T-cell (primary cell): Measurements from ENCODE around the gene JAG2. TPM values are rescaled to one million over a fixed set of nuclear protein-coding genes. Genes with fewer than 3 reads are reported as not detected.

Source experiments
- ATAC-seq, 4 experiments: fragments of 200-7000 bp in 3 of 4; fragments of 150-1000 bp in 1 of 4; cut with Tn5 transposase; replicated peaks in 1 of 4; 1 replicate in 3 of 4; 2 replicates in 1 of 4; pipeline ENCODE4 v1.10.0; 2021; ENCODE audit warnings: moderate library complexity in 3 of 4, mild to moderate bottlenecking in 2 of 4, moderate number of reproducible peaks in 1 of 4
- CTCF ChIA-PET, 2 donors: fragments of 300-600 bp; sonication (Branson Sonifier 250); formaldehyde crosslinking; loops; one replicate each; lab custom pipeline; 2022; ENCODE audit warnings: antibody characterized with exemption in 2 of 2; lab: Charles Lee
- POLR2A ChIA-PET, 2 donors: fragments of 300-600 bp; sonication (Branson Sonifier 250); formaldehyde crosslinking; loops; one replicate each; lab custom pipeline; 2022; ENCODE audit warnings: antibody characterized with exemption in 2 of 2; lab: Charles Lee
- DNase-seq, 35 experiments: peaks; one replicate each; pipeline versions ENCODE4 v3.0.0 to v3.0.0-alpha.2; 2013 to 2023
- H3K27ac ChIP-seq: one replicate; pipeline ENCODE4 v1.5.1; 2013; ENCODE audit warnings: low read length
- H3K27me3 ChIP-seq, 2 experiments: replicated peaks in 1 of 2; 1 replicate in 1 of 2; 2 replicates in 1 of 2; pipeline versions ENCODE4 v1.6.1 to v1.7.0; 2013; ENCODE audit warnings: low read length in 1 of 2, mixed read lengths in 1 of 2; ENCODE audit not compliant: control insufficient read depth in 2 of 2, insufficient read depth in 2 of 2; ENCODE audit errors: extremely low read depth in 1 of 2
- H3K36me3 ChIP-seq, 2 donors: 1 replicate in 1 of 2; 2 replicates in 1 of 2; pipeline versions ENCODE4 v1.6.1 to v1.7.0; 2013; ENCODE audit warnings: low read length in 1 of 2; ENCODE audit not compliant: control insufficient read depth in 2 of 2, insufficient read depth in 1 of 2; ENCODE audit errors: extremely low read depth in 1 of 2
- H3K4me1 ChIP-seq, 2 experiments: 1 replicate in 1 of 2; 2 replicates in 1 of 2; pipeline versions ENCODE4 v1.6.1 to v1.7.0; 2013; ENCODE audit warnings: low read length in 2 of 2, mixed read lengths in 1 of 2; ENCODE audit not compliant: insufficient read depth in 2 of 2, control insufficient read depth in 1 of 2; ENCODE audit errors: extremely low read depth in 1 of 2
- H3K4me3 ChIP-seq, 2 donors: 1 replicate in 1 of 2; 2 replicates in 1 of 2; pipeline versions ENCODE4 v1.5.1 to v1.7.0; 2013; ENCODE audit warnings: mild to moderate bottlenecking in 2 of 2, low read length in 1 of 2, moderate library complexity in 1 of 2; ENCODE audit not compliant: control insufficient read depth in 1 of 2; ENCODE audit errors: extremely low read depth in 1 of 2
- H3K9me3 ChIP-seq: 2 replicates; pipeline ENCODE4 v1.7.0; 2013
- H3K27ac Mint-ChIP-seq, 2 donors: one replicate each; pipeline ENCODE4 v1.8.0; 2020 to 2021; ENCODE audit warnings: mild to moderate bottlenecking in 2 of 2, mixed read lengths in 2 of 2
- H3K27me3 Mint-ChIP-seq, 2 donors: one replicate each; pipeline ENCODE4 v1.8.0; 2021 to 2022; ENCODE audit warnings: mixed read lengths in 2 of 2
- H3K36me3 Mint-ChIP-seq: one replicate; pipeline ENCODE4 v1.8.0; 2021; ENCODE audit warnings: mixed read lengths
- H3K4me1 Mint-ChIP-seq, 3 donors: one replicate each; pipeline ENCODE4 v1.8.0; 2020 to 2022; ENCODE audit warnings: mixed read lengths in 3 of 3, mild to moderate bottlenecking in 1 of 3
- H3K4me3 Mint-ChIP-seq, 3 donors: one replicate each; pipeline ENCODE4 v1.8.0; 2020 to 2022; ENCODE audit warnings: mild to moderate bottlenecking in 3 of 3, mixed read lengths in 3 of 3, moderate library complexity in 3 of 3
- H3K9me3 Mint-ChIP-seq, 3 donors: one replicate each; pipeline ENCODE4 v1.8.0; 2020 to 2022; ENCODE audit warnings: mixed read lengths in 3 of 3
- WGBS: methylation state at CpG from one replicate; pipeline ENCODE4 v1.1.5; 2013; ENCODE audit warnings: missing lambda C conversion rate; ENCODE audit not compliant: insufficient coverage; 5-methylcytosine and 5-hydroxymethylcytosine counted together
- total RNA-seq, 35 experiments: library from RNA in 6 of 35; stranded (reverse) in 6 of 35; fragments of 120-200 nt in 1 of 35; gene quantifications; one replicate each; pipeline versions ENCODE4 v1.2.1 to v1.2.4 and lab custom pipeline; 2013 to 2026

Gene JAG2
- 1 to 10 TPM in 4 of 5 donors, under 1 TPM in 1; 0.76 to 1.9 (median 1.2) TPM for total RNA-seq
- 0.24 TPM for total RNA-seq (2013)
- total RNA-seq (lab: John Stamatoyannopoulos, UW), result 0.34 to 7.2 (median 1.9) reads per million in 29 experiments

- Mint-ChIP-seq H3K4me3 (peak within 1 kb of the TSS; percentile 67 to 80 (median 75)), H3K9me3 (no peaks in the 10 kb centered on the region), H3K27me3 (peaks cover 7 to 20% of the 10 kb centered on the region in 2 donors), H3K4me1 (peaks cover 9 to 24% (median 19%) of the 10 kb centered on the region in 3 donors), H3K27ac (no peak within 1 kb of the TSS), H3K36me3 (no peaks in the 10 kb centered on the region)
- Histone ChIP-seq H3K36me3 (no peaks in the 10 kb centered on the region), H3K4me3 (peak within 1 kb of the TSS in 1 of 2 donors; percentile 69), H3K27me3 (peaks cover 0 to 66% of the 10 kb centered on the region in 2 experiments), H3K27ac (no peak within 1 kb of the TSS), H3K9me3 (no peaks in the 10 kb centered on the region), H3K4me1 (peaks cover 2 to 30% of the 10 kb centered on the region in 2 experiments)
- ATAC-seq (peak; percentile 49 to 79 (median 64)), DNase-seq (peak in 28 of 35 experiments; percentile 15 to 67 (median 32))
- ChIA-PET POLR2A (no interaction called here), CTCF (interaction anchor here in 1 of 2 donors (0.6 kb wide), 1 partner anchor 183 kb away, joined by 3 read pairs; no protein-coding TSS in a partner anchor)
- under 1% methylated on average over 66 of the region's 84 CpGs for WGBS
Measured at GRCh38 chr14:105168496-105168978, at the start of gene JAG2. TSS of gene JAG2 (minus strand) at chr14:105168776. CDS start at chr14:105168420, 356 bp downstream.

DNA sequence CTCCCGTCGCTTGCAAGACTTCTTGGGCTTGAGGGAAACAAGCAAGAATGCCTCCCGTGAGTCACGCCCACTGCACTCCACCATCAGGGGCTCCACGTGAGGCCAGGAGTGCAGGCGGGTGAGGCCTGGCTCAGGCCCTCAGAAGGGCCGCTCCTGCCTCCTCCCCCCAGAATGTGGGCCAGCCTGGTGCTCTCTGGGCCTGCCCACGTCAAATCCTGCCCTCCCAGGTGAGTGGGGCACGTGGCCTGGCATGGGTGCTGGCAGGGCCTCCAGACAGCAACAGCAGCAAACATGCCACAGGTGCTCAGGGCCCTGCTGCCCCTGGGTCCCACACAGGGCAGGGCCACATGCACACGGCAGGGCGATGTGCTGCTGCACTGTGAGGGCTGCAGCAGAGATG is 49.2 kb upstream of the JAG2 start:
- H3K9me3 Mint-ChIP-seq, result no peaks in the 10 kb centered on the region
- H3K27ac ChIP-seq, result no peak overlapping the region
- H3K9me3 ChIP-seq, result no peaks in the 10 kb centered on the region
- CTCF ChIA-PET, result no interaction called here
- POLR2A ChIA-PET, result no interaction called here
- no peak for DNase-seq
- no peak overlapping the region for H3K4me3 Mint-ChIP-seq
- 100% methylated on average over 11 of the region's 11 CpGs for WGBS
- no peaks in the 10 kb centered on the region for H3K4me1 ChIP-seq
- H3K4me3 ChIP-seq, result no peak overlapping the region
- peaks cover 0 to 10% (median 0%) of the 10 kb centered on the region in 3 donors for H3K4me1 Mint-ChIP-seq
- no peaks in the 10 kb centered on the region for H3K27me3 Mint-ChIP-seq
- peaks cover 29 to 68% of the 10 kb centered on the region in 2 donors for H3K36me3 ChIP-seq
- H3K27me3 ChIP-seq, result no peaks in the 10 kb centered on the region
- no peak for ATAC-seq
- H3K36me3 Mint-ChIP-seq, result peaks cover 33% of the 10 kb centered on the region
- H3K27ac Mint-ChIP-seq, result no peak overlapping the region

DNA sequence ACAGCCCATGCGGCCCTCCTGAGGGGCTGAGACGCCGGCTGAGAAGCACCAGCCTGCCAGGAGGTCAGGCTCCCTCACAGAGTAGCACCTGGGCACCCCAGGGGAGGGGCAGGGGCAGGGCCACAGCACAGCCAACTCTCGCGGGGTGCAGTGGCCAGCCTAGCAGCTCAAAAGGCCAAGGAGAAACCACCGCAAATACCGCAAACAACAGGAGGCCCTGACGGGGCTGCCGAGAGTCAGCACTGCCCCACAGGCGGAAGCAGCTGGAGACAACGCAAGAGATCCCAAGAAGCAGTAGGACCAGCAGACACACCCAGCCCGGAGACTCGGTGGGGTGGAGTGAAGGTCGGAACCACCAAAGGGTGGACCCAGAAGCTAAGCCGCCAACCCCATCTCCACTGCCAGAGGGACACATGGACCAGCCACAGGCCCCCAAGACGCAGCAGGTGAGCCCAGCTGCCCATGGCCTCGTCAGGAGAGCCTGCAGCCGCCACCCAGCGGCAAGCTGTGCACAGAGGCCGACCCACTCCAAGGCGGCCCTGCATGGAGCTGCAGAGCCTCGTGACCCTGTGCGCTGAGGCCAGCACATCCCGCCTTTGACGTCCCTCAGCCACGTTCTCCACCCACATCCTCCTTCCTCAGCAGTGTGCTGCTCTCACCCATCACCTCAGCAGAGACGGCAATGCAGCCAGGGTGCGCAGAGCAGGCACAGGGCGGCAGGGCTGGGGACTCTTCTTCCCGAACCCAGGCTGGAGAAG is 48.1 kb upstream of the JAG2 start:
- H3K27ac Mint-ChIP-seq, result no peak overlapping the region
- Histone ChIP-seq H3K27me3 (no peaks in the 10 kb centered on the region), H3K27ac (no peak overlapping the region), H3K36me3 (peaks cover 34 to 71% of the 10 kb centered on the region in 2 donors), H3K9me3 (no peaks in the 10 kb centered on the region), H3K4me1 (no peaks in the 10 kb centered on the region), H3K4me3 (no peak overlapping the region)
- DNase-seq (no peak), ATAC-seq (no peak)
- peaks cover 29% of the 10 kb centered on the region for H3K36me3 Mint-ChIP-seq
- H3K9me3 Mint-ChIP-seq, result no peaks in the 10 kb centered on the region
- peaks cover 0 to 10% (median 0%) of the 10 kb centered on the region in 3 donors for H3K4me1 Mint-ChIP-seq
- CTCF ChIA-PET, result no interaction called here
- no peaks in the 10 kb centered on the region for H3K27me3 Mint-ChIP-seq
- WGBS, result 92% methylated on average over 29 of the region's 30 CpGs
- no peak overlapping the region for H3K4me3 Mint-ChIP-seq
- POLR2A ChIA-PET, result no interaction called here

- WGBS, result 60% methylated on average over 3 of the region's 3 CpGs
- ATAC-seq (no peak), DNase-seq (no peak)
- H3K9me3 Mint-ChIP-seq, result no peaks in the 10 kb centered on the region
- Histone ChIP-seq H3K27me3 (no peaks in the 10 kb centered on the region), H3K4me1 (no peaks in the 10 kb centered on the region), H3K36me3 (peaks cover 39 to 61% of the 10 kb centered on the region in 2 donors), H3K27ac (no peak overlapping the region), H3K4me3 (no peak overlapping the region), H3K9me3 (no peaks in the 10 kb centered on the region)
- H3K36me3 Mint-ChIP-seq, result peaks cover 23% of the 10 kb centered on the region
- H3K4me1 Mint-ChIP-seq, result peaks cover 0 to 10% (median 0%) of the 10 kb centered on the region in 3 donors
- ChIA-PET POLR2A (no interaction called here), CTCF (no interaction called here)
- H3K27me3 Mint-ChIP-seq, result no peaks in the 10 kb centered on the region
- H3K4me3 Mint-ChIP-seq, result no peak overlapping the region
- no peak overlapping the region for H3K27ac Mint-ChIP-seq
Measured at GRCh38 chr14:105215602-105216001, 47.0 kb upstream of the JAG2 start.

DNA sequence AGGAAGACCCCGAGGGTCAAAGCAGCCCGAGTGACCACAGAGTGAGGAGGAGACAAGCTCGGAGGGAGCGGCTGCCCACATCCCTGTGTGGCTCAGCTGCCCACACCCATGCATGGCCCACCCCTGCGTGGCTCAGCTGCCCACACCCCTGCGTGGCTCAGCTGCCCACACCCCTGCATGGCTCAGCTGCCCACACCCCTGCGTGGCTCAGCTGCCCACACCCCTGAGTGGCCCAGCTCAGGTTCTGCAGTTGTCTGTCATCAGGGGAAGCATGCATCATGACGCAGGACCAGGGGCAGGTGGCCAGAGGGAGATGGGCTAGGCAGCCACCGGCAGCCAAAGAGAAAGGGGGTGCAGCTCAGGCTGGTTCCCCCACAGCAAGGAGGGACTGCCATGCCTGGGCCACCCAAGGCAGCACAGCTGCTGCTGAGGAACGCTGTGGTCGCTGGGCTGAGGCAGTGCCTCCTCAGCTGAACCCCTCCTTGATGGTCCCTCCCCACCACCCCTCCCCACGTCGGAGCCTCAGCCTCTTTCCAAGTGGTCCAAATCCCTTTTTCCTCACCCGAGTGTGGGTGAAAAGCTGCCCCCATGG is 45.8 kb upstream of the JAG2 start:
- H3K36me3 Mint-ChIP-seq, result peaks cover 21% of the 10 kb centered on the region
- H3K27me3 Mint-ChIP-seq, result no peaks in the 10 kb centered on the region
- DNase-seq (no peak), ATAC-seq (no peak)
- H3K27ac ChIP-seq, result no peak overlapping the region
- 94% methylated on average over 12 of the region's 14 CpGs for WGBS
- no peaks in the 10 kb centered on the region for H3K9me3 Mint-ChIP-seq
- no peaks in the 10 kb centered on the region for H3K27me3 ChIP-seq
- H3K9me3 ChIP-seq, result no peaks in the 10 kb centered on the region
- POLR2A ChIA-PET, result no interaction called here
- H3K4me3 Mint-ChIP-seq, result no peak overlapping the region
- H3K27ac Mint-ChIP-seq, result no peak overlapping the region
- H3K4me1 ChIP-seq, result no peaks in the 10 kb centered on the region
- peaks cover 32 to 50% of the 10 kb centered on the region in 2 donors for H3K36me3 ChIP-seq
- CTCF ChIA-PET, result interaction anchor here in 1 of 2 donors (0.6 kb wide), 1 partner anchor 1350 kb away, joined by 6 read pairs; no protein-coding TSS in a partner anchor
- H3K4me3 ChIP-seq, result no peak overlapping the region
- peaks cover 0 to 10% (median 0%) of the 10 kb centered on the region in 3 donors for H3K4me1 Mint-ChIP-seq

- Mint-ChIP-seq H3K9me3 (no peaks in the 10 kb centered on the region), H3K36me3 (peaks cover 13% of the 10 kb centered on the region), H3K4me1 (peaks cover 0 to 10% (median 0%) of the 10 kb centered on the region in 3 donors), H3K27me3 (no peaks in the 10 kb centered on the region), H3K4me3 (no peak overlapping the region), H3K27ac (no peak overlapping the region)
- no peak for DNase-seq
- ATAC-seq, result no peak
- 98% methylated on average over 6 of the region's 10 CpGs for WGBS
- Histone ChIP-seq H3K36me3 (peaks cover 29 to 40% of the 10 kb centered on the region in 2 donors), H3K27me3 (no peaks in the 10 kb centered on the region), H3K4me3 (no peak overlapping the region), H3K27ac (no peak overlapping the region), H3K9me3 (no peaks in the 10 kb centered on the region), H3K4me1 (no peaks in the 10 kb centered on the region)
- ChIA-PET POLR2A (no interaction called here), CTCF (no interaction called here)
Measured at GRCh38 chr14:105213361-105213760, 44.8 kb upstream of the JAG2 start.
